ENCODE results near the gene TRIM71.

The TRIM71 gene

GRCh38 chr3:32862936-32863487, 45.2 kb downstream of the TRIM71 start:
- Histone ChIP-seq H3K4me3 (ENCODE audit: low read depth, low read length) (no peak overlapping the region), H3K4me1 (no peaks in the 10 kb centered on the region), H3K27me3 (no peaks in the 10 kb centered on the region), H3K36me3 (no peaks in the 10 kb centered on the region), H3K9me3 (no peaks in the 10 kb centered on the region)
- no peak for TF ChIP-seq CTCF (IDR thresholded peaks at IDR 0.05; ENCODE audit: low read depth, low read length)
- DNase-seq, result no peak

- no peak for DNase-seq
- no peaks in the 10 kb centered on the region for H3K9me3 ChIP-seq
- no peaks in the 10 kb centered on the region for H3K27me3 ChIP-seq
- no peaks in the 10 kb centered on the region for H3K4me1 ChIP-seq
- no peak for TF ChIP-seq CTCF (IDR thresholded peaks at IDR 0.05; ENCODE audit: low read depth, low read length)
- H3K4me3 ChIP-seq (ENCODE audit: low read depth, low read length), result no peak overlapping the region
- H3K36me3 ChIP-seq, result no peaks in the 10 kb centered on the region
These were observed 47.6 kb downstream of the TRIM71 start for GRCh38 chr3:32865383-32865782.

- no peak for TF ChIP-seq CTCF (IDR thresholded peaks at IDR 0.05; ENCODE audit: low read depth, low read length)
These were observed 48.7 kb downstream of the TRIM71 start for GRCh38 chr3:32866533-32866932.

GRCh38 chr3:32867954-32868353, 50.2 kb downstream of the TRIM71 start:
- Histone ChIP-seq H3K4me3 (ENCODE audit: low read depth, low read length) (no peak overlapping the region), H3K36me3 (no peaks in the 10 kb centered on the region), H3K27me3 (no peaks in the 10 kb centered on the region), H3K4me1 (no peaks in the 10 kb centered on the region), H3K9me3 (no peaks in the 10 kb centered on the region)
- DNase-seq, result no peak
- no peak for TF ChIP-seq CTCF (IDR thresholded peaks at IDR 0.05; ENCODE audit: low read depth, low read length)

More at GRCh38 chr3:32866533-32866932, 48.7 kb downstream of the TRIM71 start:
- no peaks in the 10 kb centered on the region for H3K36me3 ChIP-seq
- H3K27me3 ChIP-seq, result no peaks in the 10 kb centered on the region
- H3K9me3 ChIP-seq, result no peaks in the 10 kb centered on the region
- no peak overlapping the region for H3K4me3 ChIP-seq (ENCODE audit: low read depth, low read length)
- no peak for DNase-seq
- H3K4me1 ChIP-seq, result no peaks in the 10 kb centered on the region

GRCh38 chr3:32868719-32869512, 51.1 kb downstream of the TRIM71 start:
- TF ChIP-seq CTCF (IDR thresholded peaks at IDR 0.05; ENCODE audit: low read depth, low read length), result no peak
- DNase-seq, result no peak
- no peaks in the 10 kb centered on the region for H3K27me3 ChIP-seq
- H3K36me3 ChIP-seq, result no peaks in the 10 kb centered on the region
- H3K4me1 ChIP-seq, result no peaks in the 10 kb centered on the region
- no peak overlapping the region for H3K4me3 ChIP-seq (ENCODE audit: low read depth, low read length)
- H3K9me3 ChIP-seq, result no peaks in the 10 kb centered on the region

GRCh38 chr3:32869513-32870047, 51.8 kb downstream of the TRIM71 start:
- no peak overlapping the region for H3K4me3 ChIP-seq (ENCODE audit: low read depth, low read length)
- no peaks in the 10 kb centered on the region for H3K27me3 ChIP-seq
- no peak for DNase-seq
- no peak for TF ChIP-seq CTCF (IDR thresholded peaks at IDR 0.05; ENCODE audit: low read depth, low read length)
- no peaks in the 10 kb centered on the region for H3K9me3 ChIP-seq
- no peaks in the 10 kb centered on the region for H3K4me1 ChIP-seq
- no peaks in the 10 kb centered on the region for H3K36me3 ChIP-seq

Measured in BE2C (cell line).